ENCODE measurements around the gene PCSK1N. TPM values are rescaled to one million over a fixed set of nuclear protein-coding genes. Genes with fewer than 3 reads are reported as not detected.

The PCSK1N gene
- total RNA-seq, 1 experiment from 2014 or later: 53.3 TPM

- no peak for TF ChIP-seq CTCF (IDR thresholded peaks at IDR 0.05; ENCODE audit: unreplicated experiment)
- no peaks in the 10 kb centered on the region for H3K9me3 Mint-ChIP-seq (ENCODE audit: low read depth, unreplicated experiment)
- BruUV-seq (replicated peaks): no TSS peak
- CTCF ChIA-PET: no interaction called here
- DNase-seq: no peak
- H3K27me3 Mint-ChIP-seq (ENCODE audit: unreplicated experiment): peaks cover 32% of the 10 kb centered on the region
- no peak overlapping the region for H3K27ac Mint-ChIP-seq (ENCODE audit: unreplicated experiment)
- H3K4me3 Mint-ChIP-seq (ENCODE audit: low read depth, unreplicated experiment): no peak overlapping the region
- no peaks in the 10 kb centered on the region for H3K4me1 Mint-ChIP-seq (ENCODE audit: low read depth, unreplicated experiment)
- intact Hi-C loops (cut with micrococcal nuclease; ENCODE audit: unreplicated experiment): no loop called here
- no peaks in the 10 kb centered on the region for H3K36me3 Mint-ChIP-seq (ENCODE audit: insufficient read depth, unreplicated experiment)
Observed at GRCh38 chrX:48782795-48783194, 52.6 kb downstream of the PCSK1N start.

- H3K4me1 Mint-ChIP-seq (ENCODE audit: low read depth, unreplicated experiment): no peaks in the 10 kb centered on the region
- no peaks in the 10 kb centered on the region for H3K36me3 Mint-ChIP-seq (ENCODE audit: insufficient read depth, unreplicated experiment)
- TF ChIP-seq CTCF (IDR thresholded peaks at IDR 0.05; ENCODE audit: unreplicated experiment): no peak
- no peak overlapping the region for H3K4me3 Mint-ChIP-seq (ENCODE audit: low read depth, unreplicated experiment)
- no peaks in the 10 kb centered on the region for H3K9me3 Mint-ChIP-seq (ENCODE audit: low read depth, unreplicated experiment)
- intact Hi-C loops (cut with micrococcal nuclease; ENCODE audit: unreplicated experiment): no loop called here
- no TSS peak for BruUV-seq (replicated peaks)
- H3K27ac Mint-ChIP-seq (ENCODE audit: unreplicated experiment): no peak overlapping the region
- CTCF ChIA-PET: no interaction called here
- no peak for DNase-seq
- H3K27me3 Mint-ChIP-seq (ENCODE audit: unreplicated experiment): peaks cover 32% of the 10 kb centered on the region
Observed at GRCh38 chrX:48782216-48782615, 53.2 kb downstream of the PCSK1N start.

- no peak for TF ChIP-seq CTCF (IDR thresholded peaks at IDR 0.05; ENCODE audit: unreplicated experiment)
- peaks cover 32% of the 10 kb centered on the region for H3K27me3 Mint-ChIP-seq (ENCODE audit: unreplicated experiment)
- no peaks in the 10 kb centered on the region for H3K36me3 Mint-ChIP-seq (ENCODE audit: insufficient read depth, unreplicated experiment)
- DNase-seq: no peak
- H3K27ac Mint-ChIP-seq (ENCODE audit: unreplicated experiment): no peak overlapping the region
- BruUV-seq (replicated peaks): no TSS peak
- no peaks in the 10 kb centered on the region for H3K9me3 Mint-ChIP-seq (ENCODE audit: low read depth, unreplicated experiment)
- intact Hi-C loops (cut with micrococcal nuclease; ENCODE audit: unreplicated experiment): no loop called here
- CTCF ChIA-PET: no interaction called here
- no peaks in the 10 kb centered on the region for H3K4me1 Mint-ChIP-seq (ENCODE audit: low read depth, unreplicated experiment)
- no peak overlapping the region for H3K4me3 Mint-ChIP-seq (ENCODE audit: low read depth, unreplicated experiment)
Observed at GRCh38 chrX:48781705-48782104, 53.7 kb downstream of the PCSK1N start.

Other genes starting within 250 kb of the PCSK1N start
- 68.4 and 81.2 TPM in 2 replicates for gene WDR13, start 238.1 kb downstream of the PCSK1N start, total RNA-seq (2022)
- gene WAS, start 151.8 kb downstream of the PCSK1N start, total RNA-seq (2022): 1.1 TPM in 1 of 2 replicates, not detected in the other
- 20.8 and 23.3 TPM in 2 replicates for gene SUV39H1, start 138.9 kb downstream of the PCSK1N start, total RNA-seq (2022)
- gene GLOD5, start 73.9 kb downstream of the PCSK1N start, total RNA-seq (2022): not detected in 2 replicates
- not detected in 2 replicates for gene GATA1, start 49.0 kb downstream of the PCSK1N start, total RNA-seq (2022)
- gene HDAC6, start 33.5 kb downstream of the PCSK1N start, total RNA-seq (2022): 68.1 and 78.7 TPM in 2 replicates
- gene ERAS, start 9.1 kb downstream of the PCSK1N start, total RNA-seq (2022): 0.47 and 0.49 TPM in 2 replicates
- gene TIMM17B, start 62.2 kb upstream of the PCSK1N start, total RNA-seq (2022): 86.1 and 96.8 TPM in 2 replicates
- 110 and 113 TPM in 2 replicates for gene PQBP1, start 62.3 kb upstream of the PCSK1N start, total RNA-seq (2022)
- gene SLC35A2, start 76.0 kb upstream of the PCSK1N start, total RNA-seq (2022): 68.1 and 81.0 TPM in 2 replicates
- 12.8 and 13.9 TPM in 2 replicates for gene PIM2, start 83.4 kb upstream of the PCSK1N start, total RNA-seq (2022)
- 67.8 and 73.0 TPM in 2 replicates for gene OTUD5, start 122.0 kb upstream of the PCSK1N start, total RNA-seq (2022)
- 8.4 and 9.7 TPM in 2 replicates for gene KCND1, start 136.2 kb upstream of the PCSK1N start, total RNA-seq (2022)
- 92.8 and 97.8 TPM in 2 replicates for gene GRIPAP1, start 166.7 kb upstream of the PCSK1N start, total RNA-seq (2022)
- 32.2 and 35.1 TPM in 2 replicates for gene TFE3, start 207.7 kb upstream of the PCSK1N start, total RNA-seq (2022)
- gene CCDC120, start 223.4 kb upstream of the PCSK1N start, total RNA-seq (2022): 30.8 and 39.0 TPM in 2 replicates
- 11.5 and 16.1 TPM in 2 replicates for gene PRAF2, start 238.4 kb upstream of the PCSK1N start, total RNA-seq (2022)
- 42.7 and 59.3 TPM in 2 replicates for gene WDR45, start 244.3 kb upstream of the PCSK1N start, total RNA-seq (2022)